Forelimb muscle (tissue), 1 donor: ENCODE measurements around the gene HIGD2B. TPM values are rescaled to one million over a fixed set of nuclear protein-coding genes. Genes with fewer than 3 reads are reported as not detected.
"Not testable (repeated sequence)": the region's sequence is repeated elsewhere in the genome, so short reads cannot be mapped to it uniquely, and the experiment has no call there.

ENCODE experiments used
- DNase-seq: peaks from one replicate; pipeline ENCODE4 v3.0.0-alpha.2; 2013; ENCODE audit warnings: low read depth
- polyA plus RNA-seq: library from polyadenylated mRNA; unstranded; fragments of 120-200 nt; gene quantifications from one replicate; pipeline ENCODE4 v1.2.1, GENCODE V29; 2013; ENCODE audit not compliant: insufficient read length

Gene HIGD2B, protein sequence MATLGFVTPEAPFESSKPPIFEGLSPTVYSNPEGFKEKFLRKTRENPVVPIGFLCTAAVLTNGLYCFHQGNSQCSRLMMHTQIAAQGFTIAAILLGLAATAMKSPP
- polyA plus RNA-seq, result not detected

- DNase-seq, result peak; percentile 80
Measured at GRCh38 chr15:72685925-72686794, at the start of gene HIGD2B, which contains the start of gene BBS4. HIGD2B (minus strand) TSS chr15:72686182; CDS start chr15:72676374, 9,808 bp downstream. BBS4 (plus strand) TSS chr15:72686207; CDS start chr15:72686228, 21 bp downstream.

DNA sequence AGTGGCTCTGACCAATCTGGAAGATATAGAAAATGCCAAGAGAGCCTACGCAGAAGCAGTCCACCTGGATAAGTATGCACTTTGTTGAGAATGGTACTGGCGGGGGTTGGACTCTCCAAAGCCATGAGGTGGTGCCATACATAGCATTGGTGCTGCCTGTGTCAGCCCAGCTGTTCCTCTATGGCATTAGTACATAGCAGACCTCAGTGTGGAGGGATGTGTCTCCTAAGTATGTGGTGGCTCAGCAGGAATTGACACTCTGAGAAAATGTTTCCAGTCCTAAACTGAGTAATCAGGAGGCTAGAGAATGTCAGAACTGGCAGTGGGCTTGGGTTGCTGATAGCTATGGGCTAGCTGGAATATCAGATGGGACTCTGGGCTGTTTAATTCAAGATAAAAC, 49.1 kb upstream of the HIGD2B start:
- no peak for DNase-seq

DNA sequence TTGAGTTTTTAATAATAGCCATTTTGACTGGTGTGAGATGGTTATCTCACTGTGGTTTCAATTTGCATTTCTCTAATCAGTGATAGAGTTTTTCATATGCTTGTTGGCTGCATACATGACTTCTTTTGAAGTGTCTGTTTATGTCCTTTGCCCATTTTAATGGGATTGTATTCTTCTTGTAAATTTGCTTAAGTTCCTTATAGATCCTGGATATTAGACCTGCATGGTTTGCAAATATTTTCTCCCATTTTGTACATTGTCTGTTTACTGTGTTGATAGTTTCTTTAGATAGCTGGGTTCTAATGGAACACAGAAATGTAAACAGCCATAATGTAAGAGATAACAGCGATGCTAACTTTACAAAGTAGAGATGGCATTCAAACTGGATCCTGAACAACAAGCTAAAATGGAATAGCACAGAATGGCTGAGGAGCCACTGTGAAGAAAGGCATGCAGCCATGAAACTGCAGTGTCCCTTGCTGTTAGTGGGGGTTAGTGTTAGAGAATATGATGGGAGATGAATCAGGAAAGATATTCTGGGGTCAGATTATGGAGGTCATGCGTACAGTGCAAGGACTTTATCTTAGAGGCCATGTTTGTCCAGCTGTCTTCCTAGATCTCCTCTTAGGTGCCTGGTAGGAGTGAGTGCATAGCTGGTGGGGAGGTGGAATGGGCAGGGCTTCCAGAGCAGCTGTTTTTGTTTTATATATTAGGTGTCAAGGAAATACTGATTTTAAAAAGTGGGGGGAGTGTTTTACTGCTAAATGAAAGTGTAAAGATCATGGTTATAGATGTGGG, 48.2 kb upstream of the HIGD2B start:
- no peak for DNase-seq

GRCh38 chr15:72732516-72732915, 46.5 kb upstream of the HIGD2B start:
- no peak for DNase-seq

DNA sequence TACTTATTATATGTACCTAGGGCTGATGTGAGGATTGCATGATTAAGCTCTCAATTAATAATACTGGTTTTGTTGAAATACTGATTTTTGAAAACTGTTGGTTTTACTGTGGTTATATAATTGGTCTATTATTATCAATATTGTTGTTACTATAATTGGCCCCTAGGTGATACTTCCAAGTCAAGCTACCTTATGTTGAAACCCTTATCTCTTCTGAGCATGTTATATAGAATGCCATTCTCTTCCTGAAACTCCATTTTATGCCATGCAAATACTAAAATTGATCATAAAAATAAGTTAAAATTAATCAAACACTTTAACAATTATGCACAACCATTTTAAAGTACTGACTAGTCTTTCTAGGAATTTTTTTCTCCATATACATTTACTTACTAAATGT, 46.1 kb upstream of the HIGD2B start:
- DNase-seq, result no peak

GRCh38 chr15:72728821-72729220, 42.8 kb upstream of the HIGD2B start:
- DNase-seq, result no peak

DNA sequence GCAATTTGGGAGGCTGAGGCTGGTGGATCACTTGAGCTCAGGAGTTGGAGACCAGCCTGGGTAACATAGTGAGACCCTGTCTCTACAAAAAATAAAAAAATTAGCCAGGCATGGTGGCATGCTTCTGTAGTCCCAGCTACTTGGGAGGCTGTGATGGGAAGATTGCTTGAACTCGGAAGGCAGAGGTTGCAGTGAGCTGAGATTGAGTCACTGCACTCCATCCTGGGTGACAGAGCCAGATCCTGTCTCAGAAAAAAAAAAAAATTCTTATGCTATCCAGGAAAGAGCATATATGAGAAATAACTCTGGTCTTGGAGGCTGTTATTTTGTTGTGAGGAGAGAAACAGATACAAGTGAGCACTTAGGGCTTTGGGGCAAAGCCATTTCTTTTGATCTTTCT, 42.3 kb upstream of the HIGD2B start:
- DNase-seq, result not testable (repeated sequence)

DNA sequence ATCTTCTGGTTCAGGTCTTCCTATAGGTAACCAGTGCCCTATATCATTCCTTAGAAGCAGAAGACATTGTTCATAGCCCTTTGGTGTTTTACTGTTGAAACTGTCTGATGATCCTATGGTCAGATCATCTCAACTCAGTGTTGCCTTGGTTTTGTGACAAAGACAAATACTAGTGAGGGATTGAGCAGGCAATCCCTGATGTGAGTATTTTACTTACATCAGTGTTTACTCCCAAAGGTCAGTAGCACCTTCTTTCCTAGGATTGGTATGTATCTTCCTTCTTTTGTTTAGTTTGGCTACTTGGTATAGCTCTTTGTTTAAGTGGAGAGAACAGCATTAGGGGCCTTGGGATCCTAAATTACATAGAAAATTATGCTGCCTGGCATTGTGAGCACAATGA, 41.2 kb upstream of the HIGD2B start:
- no peak for DNase-seq

- not testable (repeated sequence) for DNase-seq
Measured at GRCh38 chr15:72725851-72726250, 39.9 kb upstream of the HIGD2B start.

GRCh38 chr15:72725446-72725845, 39.5 kb upstream of the HIGD2B start:
- no peak for DNase-seq

DNA sequence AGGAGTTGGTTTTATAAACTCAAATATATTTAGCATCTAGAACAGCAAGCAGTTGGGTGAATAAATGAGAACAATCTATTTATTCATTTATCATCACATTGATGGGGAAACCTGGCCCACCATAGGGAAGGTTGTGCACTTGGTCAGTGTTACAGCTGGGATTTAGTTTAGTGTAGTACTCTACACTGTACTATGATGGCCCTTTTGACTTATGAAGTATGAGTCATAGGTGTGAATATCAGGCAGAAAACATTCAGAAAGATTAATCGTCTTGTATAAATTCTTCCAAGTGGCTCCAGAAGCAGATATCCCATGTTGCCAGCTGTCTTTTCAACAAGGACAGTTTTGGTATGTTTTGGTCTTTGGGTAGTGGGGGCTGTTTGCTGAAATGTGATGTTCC, 38.0 kb upstream of the HIGD2B start:
- no peak for DNase-seq

- DNase-seq, result peak; percentile 52
Measured at GRCh38 chr15:72722071-72722696, 36.2 kb upstream of the HIGD2B start.

DNA sequence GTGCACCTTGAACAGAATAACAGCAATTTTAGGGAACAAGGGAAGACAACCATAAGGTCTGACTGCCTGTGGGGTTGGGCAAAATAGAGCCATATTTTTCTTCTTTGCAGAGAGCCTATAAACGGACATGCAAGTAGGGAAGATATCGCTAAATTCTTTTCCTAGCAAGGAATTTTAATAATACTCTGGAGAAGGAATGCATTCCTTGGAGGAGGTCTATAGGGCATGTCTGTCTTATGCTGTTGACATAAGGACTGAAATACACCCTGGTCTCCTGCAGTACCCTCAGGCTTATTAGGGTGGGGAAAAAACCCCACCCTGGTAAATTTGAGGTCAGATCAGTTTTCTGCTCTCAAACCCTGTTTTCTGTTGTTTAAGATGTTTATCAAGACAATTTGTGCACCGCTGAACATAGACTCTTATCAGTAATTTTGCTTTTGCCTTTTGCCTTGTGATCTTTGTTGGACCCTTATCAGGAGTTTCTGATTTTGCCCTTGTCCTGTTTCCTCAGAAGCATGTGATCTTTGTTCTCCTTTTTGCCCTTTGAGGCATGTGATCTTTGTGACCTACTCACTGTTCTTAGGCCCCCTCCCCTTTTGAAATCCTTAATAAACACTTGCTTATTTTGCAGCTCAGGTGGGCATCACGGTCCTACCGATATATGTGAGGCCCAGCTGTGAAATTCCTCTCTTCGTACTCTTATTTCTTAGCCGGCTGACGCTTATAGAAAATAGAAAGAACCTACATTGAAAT, 22.7 kb upstream of the HIGD2B start:
- not testable (repeated sequence) for DNase-seq

- DNase-seq, result no peak
Measured at GRCh38 chr15:72706266-72706665, 20.3 kb upstream of the HIGD2B start.

DNA sequence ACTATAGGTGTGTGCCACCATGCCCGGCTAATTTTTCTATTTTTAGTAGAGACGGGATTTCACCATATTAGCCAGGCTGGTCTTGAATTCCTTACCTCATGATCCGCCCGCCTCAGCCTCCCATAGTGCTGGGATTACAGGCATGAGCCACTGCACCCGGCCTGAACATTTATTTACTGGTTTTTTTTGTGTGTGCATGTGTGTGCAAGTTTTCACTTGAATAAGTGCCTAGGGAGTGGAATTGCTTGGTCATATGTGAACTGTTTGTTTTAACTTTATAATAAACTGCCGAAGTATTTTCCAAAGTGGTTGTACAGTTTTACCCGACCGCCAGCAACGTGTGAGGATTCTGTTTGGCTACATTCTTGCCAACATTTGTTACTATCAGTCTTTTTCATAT, 14.1 kb upstream of the HIGD2B start:
- no peak for DNase-seq

DNA sequence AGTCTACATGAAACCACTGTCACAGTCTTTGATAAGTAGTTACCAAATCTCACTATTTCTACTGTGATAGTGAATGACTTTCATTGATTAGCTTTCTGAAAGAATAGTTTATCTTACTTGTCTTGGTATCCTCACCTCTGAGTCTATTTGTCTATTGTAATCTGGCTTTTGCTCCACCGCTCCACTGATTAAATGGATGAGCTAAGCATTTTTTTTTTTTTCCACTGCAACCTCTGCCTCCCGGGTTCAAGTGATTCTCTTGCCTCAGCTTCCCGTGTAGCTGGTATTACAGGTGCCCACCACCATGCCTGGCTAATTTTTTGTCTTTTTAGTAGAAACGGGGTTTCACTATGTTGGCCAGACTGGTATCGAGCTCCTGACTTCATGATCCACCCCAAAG, 13.0 kb upstream of the HIGD2B start:
- no peak for DNase-seq

- DNase-seq, result no peak
Measured at GRCh38 chr15:72690938-72691337, 5.0 kb upstream of the HIGD2B start.

- no peak for DNase-seq
Measured at GRCh38 chr15:72688697-72689096, 2.7 kb upstream of the HIGD2B start.

DNA sequence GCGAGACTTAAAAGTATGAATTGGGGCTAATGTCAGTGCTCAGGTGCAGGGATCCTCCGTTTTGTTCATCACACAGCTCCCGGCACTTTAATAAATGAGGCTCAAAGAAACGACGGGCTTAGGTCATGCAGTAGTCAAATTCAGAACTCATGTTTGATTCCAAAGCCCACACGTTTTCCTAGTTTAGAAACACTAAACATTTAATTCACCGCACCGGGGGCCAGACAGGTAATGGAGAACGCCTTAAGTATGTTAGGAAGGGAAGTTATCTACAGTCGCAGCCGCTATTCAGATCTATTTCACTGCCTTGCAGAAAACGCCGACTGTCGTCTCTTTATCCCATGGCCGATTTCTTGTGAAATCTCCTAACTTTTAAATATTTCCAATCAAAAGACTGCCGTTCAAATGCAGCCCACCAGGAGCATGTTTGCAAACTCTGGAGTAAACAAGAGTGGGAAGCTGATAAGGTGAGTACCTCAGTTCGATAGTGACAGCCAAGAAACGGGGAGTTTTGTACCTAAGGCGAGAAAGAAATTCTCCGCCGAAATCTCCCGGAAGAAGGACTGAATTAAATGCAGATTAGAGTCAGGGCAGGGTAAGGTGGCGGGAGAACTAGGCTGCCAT, 569 bp downstream of the HIGD2B start:
- no peak for DNase-seq

- no peak for DNase-seq
Measured at GRCh38 chr15:72682772-72683171, 3.2 kb downstream of the HIGD2B start.

DNA sequence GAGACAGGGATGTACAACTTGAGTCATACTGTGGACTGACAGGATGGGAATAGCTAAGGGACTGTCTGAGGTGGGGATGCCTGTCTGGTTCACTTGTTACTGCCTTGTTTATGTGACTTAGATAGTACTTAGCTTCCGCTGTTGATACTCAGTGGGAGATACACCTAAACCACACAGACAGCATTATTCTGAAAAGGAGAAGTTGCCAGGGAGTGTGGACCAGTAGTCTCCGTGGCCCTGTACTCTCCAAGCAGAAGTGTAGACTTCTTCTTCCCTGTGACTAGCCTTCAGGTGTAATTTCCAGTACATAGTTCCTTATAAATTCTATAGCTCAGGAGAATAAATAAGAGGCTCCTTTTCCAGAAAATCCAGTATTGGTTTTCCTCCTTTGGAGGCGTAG, 5.1 kb downstream of the HIGD2B start:
- no peak for DNase-seq
